GM18517 (cell line): ENCODE data around the gene FCN1.
"Not testable (repeated sequence)": the region's sequence is repeated elsewhere in the genome, so short reads cannot be mapped to it uniquely, and the experiment has no call there.

Experiments
- ATAC-seq: cut with Tn5 transposase; IDR thresholded peaks from one replicate; pipeline ENCODE4 v1.9.1; 2021; ENCODE audit warnings: mild to moderate bottlenecking, moderate library complexity; ENCODE audit not compliant: unreplicated experiment

Gene FCN1

GRCh38 chr9:134857451-134857850 lies 60.3 kb downstream of the FCN1 start:
- not testable (repeated sequence) for ATAC-seq

GRCh38 chr9:134855900-134856377 lies 61.8 kb downstream of the FCN1 start:
- no peak for ATAC-seq
